HepG2 (cell line): Measurements from ENCODE around the gene RBP7. TPM values are rescaled to one million over a fixed set of nuclear protein-coding genes. Genes with fewer than 3 reads are reported as not detected.
A peak's percentile ranks its signal among the peaks of the same experiment; 100 is the strongest.

Experiments used
- ATAC-seq: fragments of 200-7000 bp; cut with Tn5 transposase; 3 replicates; pipeline ENCODE4 v1.9.1; 2020; ENCODE audit warnings: mild to moderate bottlenecking, moderate library complexity
- BruUV-seq: library from RNA; stranded (reverse); fragments of 400-500 nt; replicated peaks from 2 replicates; lab custom pipeline; 2021; lab: Mats Ljungman, UMichigan
- CTCF ChIA-PET: fragments of 300-600 bp; formaldehyde crosslinking; extraction: SDS; loops from one replicate; lab custom pipeline; 2021; ENCODE audit warnings: low total read pairs, inconsistent platforms, low intra/inter-chr PET ratio; lab: Yijun Ruan, JAX
- POLR2A ChIA-PET: fragments of 350-600 bp; sonication (Branson Sonifier 250); formaldehyde crosslinking; loops from one replicate; lab custom pipeline; 2020; ENCODE audit warnings: antibody characterized with exemption, inconsistent platforms; lab: Yijun Ruan, JAX
- DNase-seq: peaks from one replicate; pipeline ENCODE4 v3.0.0-alpha.2; 2015; ENCODE audit warnings: low spot score
- FAIRE-seq: peaks from 3 replicates; lab custom pipeline; 2011; peaks lifted over from hg19 to GRCh38; lab: Jason Lieb, UNC
- H2AFZ ChIP-seq: one replicate; pipeline ENCODE4 v1.6.1; 2011; ENCODE audit warnings: low read length, inconsistent platforms
- H3K27ac ChIP-seq: fragments of 300-600 bp; 3 replicates; pipeline ENCODE4 v1.8.0; 2011; ENCODE audit warnings: mixed run types, mild to moderate bottlenecking, mixed read lengths, low read length, inconsistent platforms; ENCODE audit not compliant: insufficient read depth; ENCODE audit errors: extremely low read length
- H3K27me3 ChIP-seq, 2 experiments: fragments of 200-600 bp in 1 of 2; 2 replicates in 1 of 2; 3 replicates in 1 of 2; pipeline versions ENCODE4 v1.6.0 to v1.8.0; 2011; ENCODE audit warnings: low read length in 2 of 2, mild to moderate bottlenecking in 2 of 2, moderate library complexity in 2 of 2, inconsistent platforms in 1 of 2; ENCODE audit not compliant: insufficient read depth in 2 of 2, control insufficient read depth in 1 of 2
- H3K36me3 ChIP-seq, 2 experiments: fragments of 200-600 bp in 1 of 2; replicated peaks in 1 of 2; 2 replicates in 1 of 2; 3 replicates in 1 of 2; pipeline versions ENCODE4 v1.5.1 to v1.8.0; 2011; ENCODE audit warnings: low read length in 2 of 2, inconsistent platforms in 1 of 2; ENCODE audit not compliant: insufficient read depth in 2 of 2, control insufficient read depth in 1 of 2
- H3K4me1 ChIP-seq: 2 replicates; pipeline ENCODE4 v1.5.1; 2012; ENCODE audit warnings: low read length, inconsistent platforms; ENCODE audit not compliant: insufficient read depth
- H3K4me2 ChIP-seq: 2 replicates; pipeline ENCODE4 v1.6.0; 2011; ENCODE audit warnings: low read depth, low read length, inconsistent platforms
- H3K4me3 ChIP-seq, 3 experiments: fragments of 200-600 bp in 1 of 3; sonication (generic), shearing (Covaris generic) in 1 of 3; replicated peaks in 1 of 3; 2 replicates each; pipeline ENCODE4 v1.5.1; 2011 to 2016; ENCODE audit warnings: low read length in 3 of 3, inconsistent platforms in 2 of 3, low read depth in 2 of 3, mild to moderate bottlenecking in 2 of 3, control low read depth in 1 of 3, mixed read lengths in 1 of 3; ENCODE audit not compliant: insufficient read depth in 1 of 3
- H3K79me2 ChIP-seq: one replicate; pipeline ENCODE4 v1.6.1; 2011; ENCODE audit warnings: low read length, inconsistent platforms; ENCODE audit not compliant: insufficient read depth
- H3K9ac ChIP-seq: 2 replicates; pipeline ENCODE4 v1.6.0; 2011; ENCODE audit warnings: mild to moderate bottlenecking, low read depth, low read length, inconsistent platforms; ENCODE audit not compliant: insufficient read depth
- H3K9me3 ChIP-seq: 2 replicates; pipeline ENCODE4 v1.5.1; 2012; ENCODE audit warnings: mild to moderate bottlenecking, low read length
- H4K20me1 ChIP-seq: 2 replicates; pipeline ENCODE4 v1.6.0; 2011; ENCODE audit warnings: inconsistent platforms, mild to moderate bottlenecking, low read length, moderate library complexity; ENCODE audit not compliant: insufficient read depth
- ARHGAP35 ChIP-seq: sonication (generic); formaldehyde crosslinking; IDR thresholded peaks from 2 replicates; pipeline ENCODE4 v1.9.0; 2022; ENCODE audit warnings: mild to moderate bottlenecking, inconsistent platforms, moderate library complexity, missing genetic modification reagents, borderline replicate concordance
- CEBPG ChIP-seq: IDR thresholded peaks from 2 replicates; pipeline ENCODE4 v1.6.1; 2016
- FIP1L1 ChIP-seq: fragments of 200-400 bp; formaldehyde crosslinking; IDR thresholded peaks from 2 replicates; pipeline ENCODE4 v1.6.1; 2018; ENCODE audit warnings: low read depth, mild to moderate bottlenecking, low read length, moderate library complexity, borderline replicate concordance; ENCODE audit not compliant: insufficient read depth
- FOXC1 ChIP-seq: sonication (generic); formaldehyde crosslinking; IDR thresholded peaks from 2 replicates; pipeline ENCODE4 v1.8.0; 2022; ENCODE audit warnings: mild to moderate bottlenecking, missing genetic modification reagents, borderline replicate concordance
- HMG20A ChIP-seq: IDR thresholded peaks from 2 replicates; pipeline ENCODE4 v1.6.1; 2016; ENCODE audit warnings: borderline replicate concordance
- HMG20B ChIP-seq: conservative IDR thresholded peaks from 2 replicates; pipeline ENCODE4 v1.6.1; 2016; ENCODE audit warnings: missing genetic modification reagents, missing compliant biosample characterization
- KDM2A ChIP-seq: sonication (generic); formaldehyde crosslinking; IDR thresholded peaks from 2 replicates; pipeline ENCODE4 v1.4.0; 2020; ENCODE audit warnings: low read depth, missing genetic modification reagents, borderline replicate concordance
- KLF11 ChIP-seq: IDR thresholded peaks from 2 replicates; pipeline ENCODE4 v1.6.1; 2016; ENCODE audit warnings: missing compliant biosample characterization
- MLX ChIP-seq: IDR thresholded peaks from 2 replicates; pipeline ENCODE4 v1.6.1; 2016
- RARG ChIP-seq: sonication (generic); formaldehyde crosslinking; IDR thresholded peaks from 2 replicates; pipeline ENCODE4 v1.4.0; 2020; ENCODE audit warnings: low read depth, mild to moderate bottlenecking, missing genetic modification reagents
- RCOR2 ChIP-seq: IDR thresholded peaks from 2 replicates; pipeline ENCODE4 v1.6.1; 2016; ENCODE audit warnings: missing biosample characterization, missing genetic modification reagents
- RFX3 ChIP-seq: IDR thresholded peaks from 2 replicates; pipeline ENCODE4 v1.6.1; 2016; ENCODE audit warnings: missing biosample characterization, missing genetic modification reagents
- ZNF143 ChIP-seq: sonication (generic); formaldehyde crosslinking; IDR thresholded peaks from 2 replicates; pipeline ENCODE4 v1.4.0; 2020; ENCODE audit warnings: missing genetic modification reagents
- ZNF282 ChIP-seq: fragments of 450-650 bp; IDR thresholded peaks from 2 replicates; pipeline ENCODE4 v1.6.1; 2018; ENCODE audit not compliant: partially characterized antibody
- ZNF292 ChIP-seq: sonication (generic); formaldehyde crosslinking; IDR thresholded peaks from 2 replicates; pipeline ENCODE4 v1.8.1; 2022; ENCODE audit warnings: mild to moderate bottlenecking, low read depth, missing genetic modification reagents, borderline replicate concordance
- ZNF331 ChIP-seq: sonication (generic); formaldehyde crosslinking; IDR thresholded peaks from 2 replicates; pipeline ENCODE4 v1.4.0; 2020; ENCODE audit warnings: missing genetic modification reagents
- ZNF432 ChIP-seq: sonication (generic); formaldehyde crosslinking; IDR thresholded peaks from 2 replicates; pipeline ENCODE4 v1.5.0; 2020; ENCODE audit warnings: missing genetic modification reagents, mild to moderate bottlenecking, borderline replicate concordance
- ZNF547 ChIP-seq: sonication (generic); formaldehyde crosslinking; IDR thresholded peaks from 2 replicates; pipeline ENCODE4 v1.5.1; 2020; ENCODE audit warnings: mild to moderate bottlenecking, missing genetic modification reagents
- ZNF570 ChIP-seq: sonication (generic); formaldehyde crosslinking; IDR thresholded peaks from 2 replicates; pipeline ENCODE4 v1.4.0; 2020; ENCODE audit warnings: mild to moderate bottlenecking, missing genetic modification reagents, borderline replicate concordance
- ZNF850 ChIP-seq: sonication (generic); formaldehyde crosslinking; conservative IDR thresholded peaks from 2 replicates; pipeline ENCODE4 v1.9.0; 2021; ENCODE audit warnings: mild to moderate bottlenecking, missing genetic modification reagents
- WGBS: methylation state at CpG from one replicate; pipeline ENCODE4 v1.1.6; 2017; ENCODE audit warnings: low lambda C conversion rate; 5-methylcytosine and 5-hydroxymethylcytosine counted together
- in situ Hi-C: cut with HindIII; loops from 2 replicates; pipeline ENCODE4 v1.10.0; 2017; ENCODE audit warnings: low pct_unique_long_range_greater_than_20kb; ENCODE audit not compliant: extremely low pct_ligation_motif_present
- intact Hi-C: fragments of 100-400 bp; cut with micrococcal nuclease; formaldehyde crosslinking; loops from one replicate; pipeline ENCODE4 v1.10.0; 2022; ENCODE audit not compliant: unreplicated experiment
- polyA plus RNA-seq, 8 experiments: library from polyadenylated mRNA; depleted of rRNA in 3 of 8; stranded (reverse) in 7 of 8; unstranded in 1 of 8; fragments of >200 nt; fragmentation: Illumina TruSeq in 4 of 8; extraction: Trizol in 4 of 8; gene quantifications; 2 replicates each; pipeline versions ENCODE4 v1.2.1 to v1.2.3, GENCODE V29; 2011 to 2016; ENCODE audit warnings: low read depth in 4 of 8, missing spikeins in 1 of 8, mixed read lengths in 1 of 8; ENCODE audit not compliant: insufficient read depth in 1 of 8
- total RNA-seq, 5 experiments: library from RNA; depleted of rRNA; stranded (reverse); fragments of >200 nt; fragmentation: Illumina TruSeq; extraction: Trizol; gene quantifications; 2 replicates each; pipeline ENCODE4 v1.2.3, GENCODE V29; 2016; ENCODE audit warnings: low read depth in 1 of 5
- TF ChIP-seq, protein P1 (sequence below): sonication (generic); formaldehyde crosslinking; IDR thresholded peaks from 2 replicates; pipeline ENCODE4 v1.4.0; 2020; ENCODE audit warnings: missing genetic modification reagents, borderline replicate concordance

Gene RBP7
- total and polyA plus RNA-seq, 2 of the 13 experiments (the other 11 are each of a cell fraction or from before 2014, with no cell fraction given): 1.6 to 2.0 TPM

- TF ChIP-seq, protein P1, sequence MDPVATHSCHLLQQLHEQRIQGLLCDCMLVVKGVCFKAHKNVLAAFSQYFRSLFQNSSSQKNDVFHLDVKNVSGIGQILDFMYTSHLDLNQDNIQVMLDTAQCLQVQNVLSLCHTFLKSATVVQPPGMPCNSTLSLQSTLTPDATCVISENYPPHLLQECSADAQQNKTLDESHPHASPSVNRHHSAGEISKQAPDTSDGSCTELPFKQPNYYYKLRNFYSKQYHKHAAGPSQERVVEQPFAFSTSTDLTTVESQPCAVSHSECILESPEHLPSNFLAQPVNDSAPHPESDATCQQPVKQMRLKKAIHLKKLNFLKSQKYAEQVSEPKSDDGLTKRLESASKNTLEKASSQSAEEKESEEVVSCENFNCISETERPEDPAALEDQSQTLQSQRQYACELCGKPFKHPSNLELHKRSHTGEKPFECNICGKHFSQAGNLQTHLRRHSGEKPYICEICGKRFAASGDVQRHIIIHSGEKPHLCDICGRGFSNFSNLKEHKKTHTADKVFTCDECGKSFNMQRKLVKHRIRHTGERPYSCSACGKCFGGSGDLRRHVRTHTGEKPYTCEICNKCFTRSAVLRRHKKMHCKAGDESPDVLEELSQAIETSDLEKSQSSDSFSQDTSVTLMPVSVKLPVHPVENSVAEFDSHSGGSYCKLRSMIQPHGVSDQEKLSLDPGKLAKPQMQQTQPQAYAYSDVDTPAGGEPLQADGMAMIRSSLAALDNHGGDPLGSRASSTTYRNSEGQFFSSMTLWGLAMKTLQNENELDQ (CRISPR knock-in tag): no peak
- TF ChIP-seq HMG20B (CRISPR knock-in tag): no peak
- TF ChIP-seq ARHGAP35 (CRISPR knock-in tag): 0 out of 2 replicates have a peak, but pooled peaks have one; percentile 23
These were observed 35.7 kb downstream of the RBP7 start, which contains the start of gene UBE4B (continued) for GRCh38 chr1:10032590-10033358.

DNA sequence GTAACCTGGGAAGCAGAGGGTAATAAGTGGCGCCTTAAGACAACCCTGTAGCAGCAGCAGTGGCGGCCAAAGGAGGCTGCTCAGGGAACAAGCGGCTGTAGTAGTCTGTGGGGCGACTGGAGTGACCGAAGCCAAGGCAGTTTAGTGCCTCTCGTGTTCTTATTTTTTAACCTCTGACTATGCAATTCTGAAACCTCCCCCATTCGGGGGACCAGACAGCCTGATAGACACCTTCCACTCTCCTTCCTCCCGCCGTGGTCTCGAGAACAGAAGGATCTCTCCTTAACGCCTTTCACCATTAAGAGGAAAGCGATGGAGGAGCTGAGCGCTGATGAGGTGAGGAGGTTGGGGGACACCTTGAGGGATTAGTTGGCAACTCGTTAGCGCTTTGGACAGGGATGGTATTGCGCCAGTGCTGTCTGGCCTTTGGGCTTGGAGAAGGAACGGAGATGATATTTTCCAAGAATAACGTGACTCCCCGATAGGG is 36.4 kb downstream of the RBP7 start:
- CTCF ChIA-PET: interaction anchor here (1.1 to 2.7 kb wide), 3 partner anchors 83 to 158 kb away, joined by 3 to 16 read pairs (median 10); no protein-coding TSS in a partner anchor
- peak; percentile 40 for FAIRE-seq
- 0% methylated on average over 13 of the region's 19 CpGs for WGBS
- no peak for TF ChIP-seq ZNF331 (CRISPR knock-in tag)
- no peak for TF ChIP-seq ZNF850 (CRISPR knock-in tag)
- no peak for TF ChIP-seq RARG (CRISPR knock-in tag)
- TF ChIP-seq CEBPG: peak; percentile 52
- no peak for TF ChIP-seq KLF11 (CRISPR knock-in tag)
- TF ChIP-seq ZNF570: no peak
- TF ChIP-seq ZNF282: no peak
- TF ChIP-seq FOXC1 (CRISPR knock-in tag): no peak
- TF ChIP-seq ZNF432 (CRISPR knock-in tag): no peak
- TF ChIP-seq RFX3: no peak
- 0 out of 2 replicates have a peak, but pooled peaks have one; percentile 18 for TF ChIP-seq KDM2A
- TF ChIP-seq HMG20A (CRISPR knock-in tag): no peak
- no peak for TF ChIP-seq ZNF547 (CRISPR knock-in tag)
- no peak for TF ChIP-seq ZNF143 (CRISPR knock-in tag)
- TF ChIP-seq FIP1L1: no peak
- no peak for TF ChIP-seq RCOR2
- no peak for TF ChIP-seq ZNF292 (CRISPR knock-in tag)
- TF ChIP-seq MLX (CRISPR knock-in tag): no peak

More for the DNA sequence above, 36.4 kb downstream of the RBP7 start:
- intact Hi-C loops (loop anchor here (2.0 kb wide), 1 partner anchor 91 kb away; the partner anchor contains the start of genes LZIC and NMNAT1), in situ Hi-C loops (loop anchor here (5.0 to 10.0 kb wide), 2 partner anchors 91 to 159 kb away; partner anchors contain the start of genes LZIC and NMNAT1)
- ATAC-seq (peak; percentile 52), DNase-seq (peak; percentile 51)
- no TSS peak for BruUV-seq
- Histone ChIP-seq H3K9me3 (no peaks in the 10 kb centered on the region), H4K20me1 (no peaks in the 10 kb centered on the region), H3K36me3 (peaks cover 0 to 2% of the 10 kb centered on the region in 2 experiments; a peak in 2 of 5 replicates), H3K4me3 (peak overlapping the region; percentile 70 to 89 (median 84)), H3K9ac (peak overlapping the region; percentile 81), H3K4me2 (peak overlapping the region; percentile 91), H3K27ac (peak overlapping the region; percentile 84), H3K79me2 (peaks cover 36% of the 10 kb centered on the region), H3K4me1 (peaks cover 11% of the 10 kb centered on the region), H3K27me3 (no peaks in the 10 kb centered on the region; a peak in 1 of 5 replicates), H2AFZ (no peak overlapping the region)
- POLR2A ChIA-PET: interaction anchor here (1.0 to 3.0 kb wide), 7 partner anchors 13 to 123 kb away, joined by 3 to 12 read pairs (median 4); partner anchors contain the start of genes LZIC and NMNAT1
